ENCODE data around the gene NOS3. TPM values are rescaled to one million over a fixed set of nuclear protein-coding genes. Genes with fewer than 3 reads are reported as not detected.

The NOS3 gene
- total and polyA plus RNA-seq, 9 donors, result 4.9 to 8.9 (median 6.9) TPM

DNA sequence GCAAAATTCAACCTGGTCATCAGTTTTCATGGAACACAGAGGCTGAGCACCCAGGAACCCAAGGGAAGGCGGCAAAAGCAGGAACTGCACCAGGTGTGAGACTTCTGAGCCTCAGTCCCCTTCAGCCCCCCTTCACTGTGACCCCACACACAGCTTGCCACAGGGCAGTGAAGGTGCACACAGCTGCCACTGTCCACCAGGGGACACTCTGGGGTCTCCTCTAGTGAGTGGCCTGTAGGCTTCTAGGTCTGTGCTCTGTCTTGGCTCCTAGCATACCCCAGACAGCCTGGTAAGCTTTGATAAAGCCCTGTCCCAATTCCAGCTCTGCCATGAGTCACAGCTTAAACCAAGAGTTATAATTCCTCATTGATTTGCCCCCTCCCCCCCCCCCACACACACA lies 24.8 kb upstream of the NOS3 start:
- no peaks in the 10 kb centered on the region for H3K36me3 ChIP-seq (ENCODE audit: control insufficient read depth, insufficient read depth, low read length)
- H3K4me3 ChIP-seq (ENCODE audit: low read length), result no peak overlapping the region
- DNase-seq, result no peak
- H3K9me3 ChIP-seq (replicated peaks; ENCODE audit: control insufficient read depth, low read depth, low read length), result no peaks in the 10 kb centered on the region
- H3K27ac ChIP-seq (ENCODE audit: low read length), result no peak overlapping the region
- WGBS (ENCODE audit: insufficient coverage), result 100% methylated on average over 1 of the region's 1 CpG
- H3K27me3 ChIP-seq (ENCODE audit: control insufficient read depth, insufficient read depth, low read length), result peaks cover 5% of the 10 kb centered on the region
- H3K4me1 ChIP-seq (ENCODE audit: control insufficient read depth, insufficient read depth, low read length), result peaks cover 82% of the 10 kb centered on the region

GRCh38 chr7:150967349-150967748 lies 23.5 kb upstream of the NOS3 start:
- no CpG with 5 or more reads among the region's 6 CpGs for WGBS (ENCODE audit: insufficient coverage)

DNA sequence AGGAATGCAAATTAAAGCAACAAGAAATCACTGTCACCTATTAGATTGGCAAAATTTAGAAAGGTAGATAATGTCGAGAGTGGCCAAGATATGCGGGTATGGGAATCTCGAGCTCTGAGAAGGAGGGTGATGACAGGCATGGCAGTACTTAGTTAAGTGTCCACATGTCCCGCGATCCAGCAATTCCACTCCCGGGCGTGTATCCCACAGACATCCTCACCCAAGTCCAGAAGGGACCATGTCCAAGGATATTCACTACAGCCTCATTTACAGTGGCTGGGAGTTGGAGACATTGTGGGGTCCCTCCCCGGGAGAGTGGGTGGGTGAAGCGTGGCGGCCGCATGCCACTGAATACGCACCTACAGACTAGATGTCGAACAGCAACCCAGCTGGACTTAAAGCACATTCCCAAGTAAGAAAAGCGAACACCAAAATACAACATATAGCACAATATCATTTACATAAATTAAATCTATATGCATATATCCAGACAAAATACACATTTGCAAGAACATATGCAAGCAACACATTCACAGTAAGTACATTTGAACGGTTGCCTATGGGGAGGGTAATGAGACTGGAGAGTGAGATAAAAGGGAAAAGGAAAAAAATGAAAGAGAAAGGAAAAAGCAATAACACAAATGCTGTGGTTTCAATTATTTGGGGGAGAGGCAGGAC lies 22.6 kb upstream of the NOS3 start:
- no peak overlapping the region for H3K27ac ChIP-seq (ENCODE audit: low read length)
- peaks cover 82% of the 10 kb centered on the region for H3K4me1 ChIP-seq (ENCODE audit: control insufficient read depth, insufficient read depth, low read length)
- no peak overlapping the region for H3K4me3 ChIP-seq (ENCODE audit: low read length)
- no peaks in the 10 kb centered on the region for H3K9me3 ChIP-seq (replicated peaks; ENCODE audit: control insufficient read depth, low read depth, low read length)
- peaks cover 7% of the 10 kb centered on the region for H3K27me3 ChIP-seq (ENCODE audit: control insufficient read depth, insufficient read depth, low read length)
- no peaks in the 10 kb centered on the region for H3K36me3 ChIP-seq (ENCODE audit: control insufficient read depth, insufficient read depth, low read length)
- DNase-seq, result no peak
- WGBS (ENCODE audit: insufficient coverage), result no CpG with 5 or more reads among the region's 15 CpGs

More at GRCh38 chr7:150967349-150967748, 23.5 kb upstream of the NOS3 start:
- H3K4me1 ChIP-seq (ENCODE audit: control insufficient read depth, insufficient read depth, low read length), result peaks cover 82% of the 10 kb centered on the region
- H3K4me3 ChIP-seq (ENCODE audit: low read length), result no peak overlapping the region
- H3K27ac ChIP-seq (ENCODE audit: low read length), result no peak overlapping the region
- H3K9me3 ChIP-seq (replicated peaks; ENCODE audit: control insufficient read depth, low read depth, low read length), result no peaks in the 10 kb centered on the region
- DNase-seq, result no peak
- H3K36me3 ChIP-seq (ENCODE audit: control insufficient read depth, insufficient read depth, low read length), result no peaks in the 10 kb centered on the region
- peaks cover 7% of the 10 kb centered on the region for H3K27me3 ChIP-seq (ENCODE audit: control insufficient read depth, insufficient read depth, low read length)

DNA sequence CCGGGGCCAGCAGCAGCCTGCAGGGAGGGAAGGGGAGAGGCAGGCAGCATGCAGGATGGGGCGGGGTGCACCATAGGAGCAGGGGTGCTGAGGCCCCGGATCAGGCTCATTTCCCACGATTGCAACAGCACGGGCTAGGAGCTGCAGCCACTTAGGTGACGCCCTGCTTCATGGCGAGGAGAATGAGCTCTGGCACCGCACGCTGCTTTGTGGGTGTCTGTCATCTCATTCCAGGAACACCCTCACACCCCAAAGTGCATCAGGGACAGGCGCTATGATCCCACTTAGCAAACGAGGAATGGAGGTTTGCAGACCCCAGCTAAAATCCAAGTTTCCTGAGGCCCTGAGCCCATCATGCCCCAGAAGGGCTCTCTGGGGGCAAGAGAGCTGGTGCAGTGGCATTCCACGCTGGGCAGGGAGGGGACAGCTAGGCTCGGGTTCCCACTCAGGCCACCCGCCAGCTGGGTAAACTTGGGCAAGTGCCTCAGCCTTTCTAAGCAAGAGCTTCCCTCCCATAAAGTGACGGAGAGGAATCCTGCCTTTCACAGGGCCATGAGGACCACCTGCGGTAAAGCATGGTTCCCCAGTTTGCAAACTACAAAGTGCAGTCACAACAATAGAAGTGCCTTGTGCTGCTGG lies 22.0 kb upstream of the NOS3 start:
- Histone ChIP-seq H3K4me1 (ENCODE audit: control insufficient read depth, insufficient read depth, low read length) (peaks cover 83% of the 10 kb centered on the region), H3K27ac (ENCODE audit: low read length) (peak overlapping the region; percentile 26), H3K9me3 (replicated peaks; ENCODE audit: control insufficient read depth, low read depth, low read length) (no peaks in the 10 kb centered on the region), H3K27me3 (ENCODE audit: control insufficient read depth, insufficient read depth, low read length) (peaks cover 12% of the 10 kb centered on the region), H3K36me3 (ENCODE audit: control insufficient read depth, insufficient read depth, low read length) (no peaks in the 10 kb centered on the region), H3K4me3 (ENCODE audit: low read length) (no peak overlapping the region)
- DNase-seq, result no peak
- WGBS (ENCODE audit: insufficient coverage), result 19% methylated on average over 7 of the region's 16 CpGs

- peaks cover 17% of the 10 kb centered on the region for H3K27me3 ChIP-seq (ENCODE audit: control insufficient read depth, insufficient read depth, low read length)
- no peaks in the 10 kb centered on the region for H3K9me3 ChIP-seq (replicated peaks; ENCODE audit: control insufficient read depth, low read depth, low read length)
- no peak overlapping the region for H3K4me3 ChIP-seq (ENCODE audit: low read length)
- H3K27ac ChIP-seq (ENCODE audit: low read length), result no peak overlapping the region
- DNase-seq, result no peak
- WGBS (ENCODE audit: insufficient coverage), result 75% methylated on average over 5 of the region's 7 CpGs
- peaks cover 83% of the 10 kb centered on the region for H3K4me1 ChIP-seq (ENCODE audit: control insufficient read depth, insufficient read depth, low read length)
- no peaks in the 10 kb centered on the region for H3K36me3 ChIP-seq (ENCODE audit: control insufficient read depth, insufficient read depth, low read length)
Observed at GRCh38 chr7:150969475-150969874, 21.3 kb upstream of the NOS3 start.

DNA sequence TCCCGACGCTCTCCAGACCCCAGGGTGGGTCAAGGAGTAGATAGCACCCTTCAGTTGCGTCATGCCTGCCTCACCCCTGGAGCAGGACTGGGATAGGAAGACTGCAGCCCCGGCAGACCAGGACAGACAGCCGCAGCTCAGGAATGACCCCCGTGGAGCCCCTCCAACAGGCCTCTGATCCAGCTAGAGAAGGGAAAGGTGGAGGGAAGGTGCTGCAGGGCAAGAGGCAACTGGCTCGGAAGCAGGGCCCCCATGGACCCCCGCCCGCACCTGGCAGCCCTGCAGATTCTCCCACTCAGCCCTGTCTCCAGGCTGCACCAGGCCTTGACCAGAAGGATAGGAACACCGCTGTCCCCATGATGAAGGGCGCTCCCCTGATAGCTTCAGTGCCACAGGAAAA lies 20.4 kb upstream of the NOS3 start:
- Histone ChIP-seq H3K4me1 (ENCODE audit: control insufficient read depth, insufficient read depth, low read length) (peaks cover 82% of the 10 kb centered on the region), H3K4me3 (ENCODE audit: low read length) (no peak overlapping the region), H3K36me3 (ENCODE audit: control insufficient read depth, insufficient read depth, low read length) (no peaks in the 10 kb centered on the region), H3K27me3 (ENCODE audit: control insufficient read depth, insufficient read depth, low read length) (peaks cover 24% of the 10 kb centered on the region), H3K9me3 (replicated peaks; ENCODE audit: control insufficient read depth, low read depth, low read length) (no peaks in the 10 kb centered on the region), H3K27ac (ENCODE audit: low read length) (no peak overlapping the region)
- 72% methylated on average over 7 of the region's 11 CpGs for WGBS (ENCODE audit: insufficient coverage)
- no peak for DNase-seq

DNA sequence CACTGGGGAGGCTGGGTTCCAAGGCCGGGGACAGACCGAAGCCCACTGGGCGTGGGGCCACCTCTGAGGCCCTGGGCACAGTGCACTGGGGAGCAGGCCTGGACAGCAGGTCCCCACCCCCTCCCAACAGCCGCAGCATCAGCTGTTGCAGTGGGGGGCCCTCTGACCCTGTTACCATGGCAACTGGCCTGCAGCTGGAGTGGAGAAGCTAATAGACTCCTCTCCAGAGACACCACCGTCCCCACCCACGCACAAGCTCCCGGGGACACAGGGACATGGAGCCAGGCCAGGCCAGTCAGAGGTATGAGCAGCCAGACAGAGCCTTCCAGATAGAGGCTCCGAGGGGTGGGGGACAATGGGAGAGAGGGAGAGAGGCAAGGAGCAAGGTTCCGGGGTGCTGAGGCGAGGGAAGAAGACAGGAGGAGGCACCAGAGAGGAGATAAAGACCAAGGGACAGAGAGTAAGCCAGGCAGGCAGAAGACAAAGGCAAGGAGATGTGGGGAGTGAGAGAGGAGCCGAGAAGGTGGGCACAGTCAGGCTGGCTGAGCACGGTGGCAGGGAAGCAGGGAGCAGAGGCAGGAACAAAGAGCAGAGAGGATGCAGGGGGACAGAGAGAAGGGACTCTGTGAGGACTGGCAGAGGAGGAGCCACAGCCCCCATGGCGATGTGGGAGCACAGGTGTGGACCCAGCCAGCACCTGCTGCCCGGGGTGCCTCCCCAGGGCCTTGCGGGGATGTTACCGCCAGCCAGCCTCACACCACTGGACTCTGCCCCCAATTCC lies 19.4 kb upstream of the NOS3 start:
- H3K4me1 ChIP-seq (ENCODE audit: control insufficient read depth, insufficient read depth, low read length), result peaks cover 85% of the 10 kb centered on the region
- H3K27me3 ChIP-seq (ENCODE audit: control insufficient read depth, insufficient read depth, low read length), result peaks cover 34% of the 10 kb centered on the region
- DNase-seq, result peak; percentile 85
- H3K36me3 ChIP-seq (ENCODE audit: control insufficient read depth, insufficient read depth, low read length), result no peaks in the 10 kb centered on the region
- H3K27ac ChIP-seq (ENCODE audit: low read length), result peak overlapping the region; percentile 93
- WGBS (ENCODE audit: insufficient coverage), result 21% methylated on average over 12 of the region's 16 CpGs
- no peak overlapping the region for H3K4me3 ChIP-seq (ENCODE audit: low read length)
- H3K9me3 ChIP-seq (replicated peaks; ENCODE audit: control insufficient read depth, low read depth, low read length), result no peaks in the 10 kb centered on the region

- Histone ChIP-seq H3K9me3 (replicated peaks; ENCODE audit: control insufficient read depth, low read depth, low read length) (no peaks in the 10 kb centered on the region), H3K4me1 (ENCODE audit: control insufficient read depth, insufficient read depth, low read length) (peaks cover 91% of the 10 kb centered on the region), H3K36me3 (ENCODE audit: control insufficient read depth, insufficient read depth, low read length) (no peaks in the 10 kb centered on the region), H3K27ac (ENCODE audit: low read length) (peak overlapping the region; percentile 93), H3K27me3 (ENCODE audit: control insufficient read depth, insufficient read depth, low read length) (peaks cover 40% of the 10 kb centered on the region), H3K4me3 (ENCODE audit: low read length) (no peak overlapping the region)
- DNase-seq, result peak; percentile 85
- WGBS (ENCODE audit: insufficient coverage), result 20% methylated on average over 8 of the region's 12 CpGs
Observed at GRCh38 chr7:150972023-150972468, 18.8 kb upstream of the NOS3 start.

GRCh38 chr7:150972741-150973140 lies 18.1 kb upstream of the NOS3 start:
- WGBS (ENCODE audit: insufficient coverage), result 65% methylated on average over 6 of the region's 8 CpGs
- H3K4me3 ChIP-seq (ENCODE audit: low read length), result no peak overlapping the region
- H3K27me3 ChIP-seq (ENCODE audit: control insufficient read depth, insufficient read depth, low read length), result peaks cover 45% of the 10 kb centered on the region
- H3K9me3 ChIP-seq (replicated peaks; ENCODE audit: control insufficient read depth, low read depth, low read length), result no peaks in the 10 kb centered on the region
- no peaks in the 10 kb centered on the region for H3K36me3 ChIP-seq (ENCODE audit: control insufficient read depth, insufficient read depth, low read length)
- no peak for DNase-seq
- H3K4me1 ChIP-seq (ENCODE audit: control insufficient read depth, insufficient read depth, low read length), result peaks cover 95% of the 10 kb centered on the region
- H3K27ac ChIP-seq (ENCODE audit: low read length), result peak overlapping the region; percentile 93
